Motor neuron (in vitro differentiated cells): Measurements from ENCODE around the gene FAM227B. TPM values are rescaled to one million over a fixed set of nuclear protein-coding genes. Genes with fewer than 3 reads are reported as not detected.
"Not testable (repeated sequence)": the region's sequence is repeated elsewhere in the genome, so short reads cannot be mapped to it uniquely, and the experiment has no call there.

ENCODE experiments used
- ATAC-seq, 8 experiments: fragments of 200-7000 bp; cut with Tn5 transposase; replicated peaks in 6 of 8; 2 replicates each; pipeline ENCODE4 v1.8.0; 2021; ENCODE audit warnings: mild to moderate bottlenecking in 8 of 8, moderate library complexity in 8 of 8
- H3K27ac ChIP-seq, 2 donors: fragments of 250-450 bp; sonication (Bioruptor Pico); 2 replicates each; pipeline ENCODE4 v1.9.0; 2021; ENCODE audit warnings: antibody characterized with exemption in 2 of 2, mild to moderate bottlenecking in 2 of 2, moderate library complexity in 1 of 2
- H3K4me1 ChIP-seq, 2 donors: fragments of 250-450 bp; sonication (Bioruptor Pico); replicated peaks in 1 of 2; 2 replicates each; pipeline ENCODE4 v1.6.1; 2021; ENCODE audit warnings: antibody characterized with exemption in 2 of 2, mild to moderate bottlenecking in 2 of 2, moderate library complexity in 1 of 2
- H3K4me3 ChIP-seq, 5 donors: fragments of 250-450 bp; sonication (Bioruptor Pico); 2 replicates each; pipeline ENCODE4 v1.9.0; 2021; ENCODE audit warnings: antibody characterized with exemption in 5 of 5, mild to moderate bottlenecking in 5 of 5, moderate library complexity in 4 of 5
- WGBS, 10 experiments: fragments of 450-650 bp; shearing (Covaris generic); methylation state at CpG; one replicate each; pipeline ENCODE4 v1.0.0; 2022; 5-methylcytosine and 5-hydroxymethylcytosine counted together
- in situ Hi-C, 9 experiments: fragments of 400-800 bp; cut with MboI; loops; one replicate each; pipeline ENCODE4 v1.15.0; 2021; ENCODE audit warnings: low sequenced_read_pairs in 9 of 9, low pct_unique_long_range_greater_than_20kb in 2 of 9; ENCODE audit not compliant: unreplicated experiment in 9 of 9
- total RNA-seq, 8 experiments: library from RNA; unstranded; fragments of 300-600 nt; gene quantifications; 2 replicates each; pipeline versions ENCODE4 v1.2.3 to v1.2.4, GENCODE V29; 2022

The FAM227B gene
- total RNA-seq, 8 experiments from 2014 or later = 5.8 to 16.1 (median 10.6) TPM

DNA sequence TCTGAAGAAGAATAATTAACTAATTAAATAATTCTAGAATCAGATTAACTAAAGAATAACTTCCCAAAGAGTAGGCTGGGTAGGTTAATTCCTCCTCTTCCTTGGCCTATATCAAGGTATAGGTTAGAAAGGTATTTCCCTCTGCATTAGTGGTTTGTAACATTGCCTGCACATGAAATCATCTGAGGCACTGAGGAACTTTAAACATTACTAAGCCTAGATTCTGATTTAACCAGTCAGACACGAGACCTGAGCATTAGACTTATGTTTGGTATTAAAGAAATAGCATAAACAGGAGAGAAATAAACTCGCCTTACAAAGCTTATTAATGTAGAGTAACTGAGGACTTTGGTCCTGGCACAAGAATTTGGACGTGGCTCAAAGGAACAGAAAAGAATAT lies 113.4 kb downstream of the FAM227B start:
- Histone ChIP-seq H3K4me1 (no peaks in the 10 kb centered on the region), H3K4me3 (no peak overlapping the region), H3K27ac (no peak overlapping the region)
- no peak for ATAC-seq
- in situ Hi-C loops = no loop called here
- WGBS, 10 experiments = 32 to 85% (median 66%) methylated on average over 2 to 3 of the region's 3 CpGs

DNA sequence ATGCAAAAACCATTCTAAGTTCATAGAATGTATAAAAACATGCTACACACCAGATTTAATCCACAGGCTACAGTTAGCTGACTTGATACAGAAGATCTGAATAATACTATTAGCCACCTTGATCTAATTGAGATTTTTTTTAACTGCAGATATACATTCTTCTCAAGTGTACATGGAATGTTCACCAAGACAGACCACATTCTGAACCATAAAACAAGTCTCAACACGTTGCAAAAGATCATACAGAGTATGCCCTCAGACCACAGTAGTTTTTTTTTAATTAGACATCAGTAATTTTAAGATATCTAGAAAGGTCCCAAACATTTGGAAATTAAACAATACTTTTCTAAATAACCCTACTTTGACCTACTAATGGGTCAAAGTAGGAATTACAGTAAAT lies 114.3 kb downstream of the FAM227B start:
- Histone ChIP-seq H3K4me3 (no peak overlapping the region), H3K27ac (no peak overlapping the region), H3K4me1 (no peaks in the 10 kb centered on the region)
- in situ Hi-C loops = no loop called here
- ATAC-seq = no peak
- WGBS, 10 experiments = 13 to 73% (median 38%) methylated on average over 1 of the region's 1 CpG; no CpG with 5 or more reads in 2 of the 10 experiments

DNA sequence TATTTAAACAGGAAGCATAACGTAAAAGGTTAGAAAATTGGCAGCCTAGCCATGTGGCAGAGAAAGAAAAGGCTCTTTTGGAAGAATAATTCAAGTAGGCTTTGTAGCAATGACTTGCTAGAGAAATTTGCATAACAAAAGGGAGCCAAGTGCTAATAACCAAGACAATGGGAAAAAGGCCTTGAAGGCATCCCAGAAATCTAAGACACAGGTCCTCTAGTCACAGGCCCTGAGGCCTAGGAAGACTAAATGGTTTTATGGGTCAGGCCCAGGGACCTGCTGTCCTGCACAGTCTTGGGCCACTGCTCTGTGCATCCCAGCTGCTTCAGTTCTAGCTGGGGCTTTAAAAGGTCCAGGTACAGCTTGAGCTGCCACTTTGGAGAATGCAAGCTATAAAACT lies 119.0 kb downstream of the FAM227B start:
- in situ Hi-C loops = no loop called here
- H3K4me3 ChIP-seq = no peak overlapping the region
- no peak for ATAC-seq
- H3K27ac ChIP-seq = no peak overlapping the region
- WGBS, 10 experiments = 40 to 100% (median 94%) methylated on average over 1 of the region's 1 CpG; no CpG with 5 or more reads in 2 of the 10 experiments
- H3K4me1 ChIP-seq = no peaks in the 10 kb centered on the region

DNA sequence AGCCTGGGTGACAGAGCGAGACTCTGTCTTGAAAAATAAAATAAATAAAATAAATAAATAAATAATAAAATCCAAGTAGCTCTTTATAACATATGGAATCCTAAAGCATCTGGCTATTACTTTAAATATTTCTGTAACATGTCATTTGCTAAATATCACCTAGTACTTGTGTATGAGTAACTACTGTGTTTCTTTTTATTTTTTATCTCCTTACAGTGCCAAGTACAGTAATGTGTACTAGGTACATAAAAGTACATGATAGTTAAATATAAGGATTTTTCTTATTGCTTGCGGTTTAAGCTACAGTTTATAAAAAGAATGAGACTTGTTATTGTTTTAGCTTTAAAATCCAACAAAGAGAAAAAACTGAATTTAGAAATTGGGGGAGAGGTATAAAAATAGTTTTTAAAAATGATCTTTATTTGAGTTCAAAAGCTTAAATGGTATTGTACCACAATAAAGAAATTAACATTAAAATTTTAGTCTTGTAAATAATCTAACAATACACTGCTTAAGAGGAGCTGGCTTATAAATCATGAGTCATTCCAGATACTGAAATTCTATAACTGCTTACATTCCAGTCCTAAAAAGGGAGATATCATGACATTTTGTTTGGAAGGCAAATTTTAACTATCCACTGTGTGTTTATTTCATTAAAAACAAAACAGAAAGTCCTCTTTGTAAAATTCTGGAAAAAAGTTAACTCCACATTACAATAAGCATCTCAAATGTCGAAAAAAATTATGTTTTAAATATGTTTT lies 124.4 kb downstream of the FAM227B start:
- WGBS, 10 experiments = 62 to 100% (median 90%) methylated on average over 2 to 3 of the region's 3 CpGs

DNA sequence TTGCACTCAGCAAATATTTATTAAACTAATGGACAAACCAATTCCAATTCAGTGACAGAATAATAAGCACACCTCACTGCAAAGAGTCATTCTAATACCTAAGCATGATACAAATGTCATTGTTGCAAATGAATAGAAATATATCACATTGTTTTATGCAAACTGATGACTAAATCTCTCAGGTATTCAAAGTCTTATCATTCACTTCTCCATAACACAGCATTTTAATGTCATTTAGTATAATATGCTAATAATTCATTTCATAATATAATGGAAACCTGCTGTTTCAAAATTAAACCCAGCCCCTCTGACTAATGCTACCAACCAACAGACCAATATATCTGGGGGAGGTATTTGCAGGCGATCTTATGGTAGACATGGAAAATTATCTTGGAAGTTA lies 125.8 kb downstream of the FAM227B start:
- ATAC-seq = peak in 3 of 8 experiments; percentile 35 to 55 (median 51)
- Histone ChIP-seq H3K27ac (no peak overlapping the region), H3K4me1 (no peaks in the 10 kb centered on the region), H3K4me3 (no peak overlapping the region)
- in situ Hi-C loops = no loop called here
- 0 to 100% (median 57%) methylated on average over 1 of the region's 1 CpG; no CpG with 5 or more reads in 3 of the 10 experiments for WGBS, 10 experiments

More for the DNA sequence above, 124.4 kb downstream of the FAM227B start:
- peak in 3 of 8 experiments; percentile 24 to 47 (median 34) for ATAC-seq
- in situ Hi-C loops = no loop called here
- Histone ChIP-seq H3K4me1 (no peaks in the 10 kb centered on the region), H3K27ac (no peak overlapping the region), H3K4me3 (no peak overlapping the region)

DNA sequence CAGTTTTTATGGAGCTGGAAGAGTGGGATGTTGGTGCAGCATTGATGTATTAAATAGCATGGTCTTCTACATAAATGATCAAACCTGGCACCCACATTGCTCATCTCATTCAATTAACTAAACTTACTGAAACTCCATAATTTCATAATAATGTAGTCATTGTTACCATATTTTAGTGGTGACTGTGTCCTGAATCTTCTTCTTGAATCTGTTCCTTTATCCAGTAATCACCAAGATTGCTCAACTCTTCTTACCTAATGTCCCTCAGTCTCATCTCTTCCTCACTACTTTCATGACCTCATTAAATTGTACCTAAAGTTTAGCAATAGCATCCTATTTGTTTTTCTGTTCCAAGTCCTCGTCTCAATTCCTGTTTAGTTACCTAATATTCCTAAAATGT lies 127.8 kb downstream of the FAM227B start:
- in situ Hi-C loops = no loop called here
- Histone ChIP-seq H3K27ac (no peak overlapping the region), H3K4me1 (no peaks in the 10 kb centered on the region), H3K4me3 (no peak overlapping the region)
- ATAC-seq = no peak
- 38 to 88% (median 57%) methylated on average over 1 of the region's 1 CpG for WGBS, 10 experiments

DNA sequence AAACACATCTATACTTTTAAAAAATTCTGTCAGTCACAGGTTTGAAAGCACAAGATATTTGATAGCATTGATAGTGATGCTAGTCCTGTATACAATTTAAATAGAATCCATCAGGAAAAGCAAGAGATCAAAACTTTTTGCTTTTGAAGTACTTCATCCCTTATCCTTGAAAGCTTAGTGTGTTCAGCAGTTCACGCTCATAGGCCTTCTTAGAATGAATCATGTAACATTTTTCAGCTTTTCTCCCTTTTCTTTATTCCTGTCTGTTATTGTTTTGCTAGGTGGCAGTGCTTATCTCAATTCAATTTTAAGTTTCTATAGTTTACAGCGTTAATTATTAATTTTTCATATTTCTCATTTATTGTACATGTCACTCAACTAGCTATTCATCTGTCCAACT lies 128.5 kb downstream of the FAM227B start:
- WGBS, 10 experiments = 77 to 100% (median 91%) methylated on average over 1 to 2 of the region's 2 CpGs; no CpG with 5 or more reads in 1 of the 10 experiments
- H3K4me3 ChIP-seq = no peak overlapping the region
- H3K4me1 ChIP-seq = no peaks in the 10 kb centered on the region
- no peak for ATAC-seq
- no peak overlapping the region for H3K27ac ChIP-seq
- in situ Hi-C loops = no loop called here

DNA sequence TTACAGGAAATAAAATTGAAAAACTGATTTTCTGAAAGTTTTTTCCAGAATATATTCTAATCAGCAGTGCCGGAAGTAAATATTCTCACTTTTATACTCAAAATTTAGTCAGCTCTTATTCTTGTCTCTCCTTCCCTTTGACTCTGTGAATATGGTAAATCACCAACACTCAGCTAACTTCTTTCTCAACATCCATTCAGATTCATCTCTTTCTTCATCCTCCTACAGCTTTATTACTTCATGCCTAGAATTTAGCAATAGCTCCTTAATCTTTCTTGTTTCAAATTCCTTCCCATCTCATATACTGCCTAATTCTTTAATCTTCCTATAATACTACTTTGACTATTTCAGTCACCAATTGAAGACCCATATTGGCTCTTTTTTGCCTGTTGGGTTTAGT lies 129.7 kb downstream of the FAM227B start:
- Histone ChIP-seq H3K4me1 (no peaks in the 10 kb centered on the region), H3K4me3 (no peak overlapping the region), H3K27ac (no peak overlapping the region)
- WGBS, 10 experiments = 45 to 100% (median 80%) methylated on average over 1 of the region's 1 CpG
- no peak for ATAC-seq
- in situ Hi-C loops = no loop called here

DNA sequence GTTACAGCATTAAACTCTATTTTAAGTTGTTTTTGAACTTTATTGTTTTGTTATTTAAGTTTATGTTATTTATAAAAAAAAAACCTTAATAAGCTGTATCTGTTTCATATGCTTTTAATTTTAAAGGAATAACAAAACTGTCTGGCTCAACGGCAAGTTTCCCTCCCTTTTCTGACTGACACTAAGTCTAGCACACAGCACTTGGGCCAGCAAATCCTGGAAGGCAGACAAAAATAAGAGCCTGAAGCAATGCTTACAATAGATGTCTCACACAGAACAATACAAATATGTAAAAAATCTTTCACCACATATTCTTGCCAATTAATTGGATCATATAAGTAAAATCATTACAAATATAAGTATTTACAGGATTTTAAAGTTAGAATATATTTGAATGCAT lies 135.2 kb downstream of the FAM227B start:
- H3K4me1 ChIP-seq, H3K4me3 ChIP-seq, in situ Hi-C loops, ATAC-seq, H3K27ac ChIP-seq: not testable (repeated sequence)
- WGBS, 10 experiments = 20 to 100% (median 79%) methylated on average over 1 of the region's 1 CpG; no CpG with 5 or more reads in 6 of the 10 experiments

DNA sequence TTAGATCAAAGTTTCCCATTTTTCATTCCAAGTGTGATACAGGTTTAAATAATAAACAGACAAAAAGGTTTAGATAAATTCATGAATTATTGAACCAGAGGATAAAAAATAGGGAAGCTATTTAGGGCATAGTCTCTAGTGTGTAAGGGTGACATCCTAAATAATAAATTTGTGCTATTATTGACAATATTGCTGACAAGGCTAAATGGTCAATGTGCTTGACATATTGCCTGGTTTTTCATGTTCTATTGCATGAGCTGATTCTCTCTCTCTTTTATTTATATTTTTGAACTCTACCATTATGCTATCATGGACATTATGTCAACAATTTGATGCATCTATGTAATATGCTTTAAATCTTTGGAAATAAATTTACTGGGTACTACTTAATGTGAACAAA lies 141.6 kb downstream of the FAM227B start:
- H3K4me3 ChIP-seq, in situ Hi-C loops: not testable (repeated sequence)

DNA sequence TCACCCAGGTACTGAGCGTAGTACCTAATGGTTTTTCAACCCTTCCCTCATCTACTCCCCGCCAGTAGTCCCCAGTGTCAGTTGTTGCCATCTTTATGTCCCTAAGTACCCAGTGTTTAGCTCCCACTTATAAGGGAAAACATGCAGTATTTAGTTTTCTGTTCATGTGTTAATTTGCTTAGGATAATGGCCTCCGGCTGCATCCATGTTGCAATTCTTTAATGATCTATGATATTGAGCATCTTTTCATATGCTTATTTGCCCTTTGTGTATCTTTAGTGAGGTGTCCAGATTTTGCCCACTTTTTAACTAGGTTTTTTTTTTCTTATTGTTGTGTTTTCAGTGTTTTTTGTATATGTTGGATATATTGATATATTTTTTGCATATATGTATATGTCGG lies 142.6 kb downstream of the FAM227B start:
- H3K4me1 ChIP-seq, ATAC-seq, H3K4me3 ChIP-seq, H3K27ac ChIP-seq, in situ Hi-C loops: not testable (repeated sequence)
- WGBS, 10 experiments = 28 to 100% (median 85%) methylated on average over 1 to 2 of the region's 4 CpGs; no CpG with 5 or more reads in 4 of the 10 experiments

More for the DNA sequence above, 141.6 kb downstream of the FAM227B start:
- H3K27ac ChIP-seq, H3K4me1 ChIP-seq, ATAC-seq: not testable (repeated sequence)

DNA sequence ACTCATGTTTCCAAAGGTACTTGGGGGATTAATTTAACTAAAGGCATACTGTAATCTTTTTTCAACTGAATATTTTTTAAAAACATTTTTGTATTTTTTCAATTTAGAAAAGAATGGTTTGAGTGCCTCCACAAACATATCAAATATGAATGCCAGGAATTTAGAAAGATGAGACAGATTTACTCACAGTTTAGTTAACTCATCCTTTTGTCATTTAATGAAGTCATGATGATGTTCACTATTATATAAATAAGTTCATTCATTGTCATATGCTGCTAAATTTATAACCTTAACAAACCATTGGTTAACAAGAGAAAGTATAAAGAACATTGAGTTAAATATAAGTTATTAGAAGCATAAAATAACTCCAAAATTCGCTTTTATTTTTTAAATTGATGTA lies 147.6 kb downstream of the FAM227B start:
- Histone ChIP-seq H3K27ac (no peak overlapping the region), H3K4me1 (peaks cover 0 to 3% of the 10 kb centered on the region in 2 donors), H3K4me3 (no peak overlapping the region)
- in situ Hi-C loops = no loop called here
- no peak for ATAC-seq
- WGBS, 10 experiments = 0 to 86% (median 67%) methylated on average over 1 of the region's 1 CpG; no CpG with 5 or more reads in 2 of the 10 experiments

DNA sequence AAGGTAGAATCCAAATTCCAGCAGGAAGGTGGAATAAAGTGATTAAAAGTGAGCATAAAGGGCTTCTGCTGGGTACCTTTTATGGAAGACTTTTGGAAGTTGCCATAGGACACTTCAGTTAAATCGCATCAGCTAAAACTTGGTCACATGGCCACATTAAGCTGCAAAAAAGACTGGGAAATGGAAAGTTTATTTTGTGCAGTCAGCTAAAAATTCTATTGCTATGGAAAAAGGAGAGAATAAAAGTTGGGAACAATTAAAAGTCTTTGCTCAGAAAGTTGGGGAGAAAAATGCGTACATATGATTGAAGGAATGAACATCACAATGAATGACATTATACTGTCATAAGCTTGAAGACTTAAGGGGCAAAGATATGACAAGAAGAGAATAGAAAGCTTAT lies 148.3 kb downstream of the FAM227B start:
- in situ Hi-C loops = no loop called here
- no peak for ATAC-seq
- Histone ChIP-seq H3K27ac (no peak overlapping the region), H3K4me1 (peaks cover 0 to 3% of the 10 kb centered on the region in 2 donors), H3K4me3 (no peak overlapping the region)
- 86 to 100% (median 98%) methylated on average over 1 to 2 of the region's 2 CpGs; no CpG with 5 or more reads in 2 of the 10 experiments for WGBS, 10 experiments

DNA sequence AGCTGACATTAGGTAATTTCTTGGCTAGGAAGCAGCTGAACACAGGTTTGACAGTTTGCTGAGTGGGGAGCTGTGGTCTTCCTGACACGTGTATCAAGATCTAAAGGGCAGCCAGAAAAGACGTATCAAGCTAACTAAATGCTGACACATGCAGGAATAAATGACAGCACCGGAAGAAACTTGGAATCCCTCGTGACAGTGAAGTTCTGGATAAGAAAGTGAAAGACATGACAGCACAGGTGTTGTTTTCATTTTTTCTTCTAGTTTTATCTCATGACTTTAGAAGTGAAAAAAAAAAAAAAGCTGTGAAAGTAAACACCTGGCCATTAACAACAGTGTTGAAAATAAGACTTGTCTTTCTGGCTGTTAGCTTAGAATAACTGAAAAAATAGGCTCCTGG lies 148.9 kb downstream of the FAM227B start:
- in situ Hi-C loops = no loop called here
- 67 to 92% (median 82%) methylated on average over 2 to 4 of the region's 4 CpGs; no CpG with 5 or more reads in 2 of the 10 experiments for WGBS, 10 experiments
- ATAC-seq = no peak
- Histone ChIP-seq H3K4me1 (peaks cover 0 to 3% of the 10 kb centered on the region in 2 donors), H3K4me3 (no peak overlapping the region), H3K27ac (no peak overlapping the region)
